GM18868 (cell line): Measurements from ENCODE around the gene PTGFR.

ENCODE experiments used
- ATAC-seq: cut with Tn5 transposase; IDR thresholded peaks from one replicate; pipeline ENCODE4 v1.9.1; 2021; ENCODE audit warnings: mild to moderate bottlenecking, moderate library complexity; ENCODE audit not compliant: unreplicated experiment

The PTGFR gene, protein sequence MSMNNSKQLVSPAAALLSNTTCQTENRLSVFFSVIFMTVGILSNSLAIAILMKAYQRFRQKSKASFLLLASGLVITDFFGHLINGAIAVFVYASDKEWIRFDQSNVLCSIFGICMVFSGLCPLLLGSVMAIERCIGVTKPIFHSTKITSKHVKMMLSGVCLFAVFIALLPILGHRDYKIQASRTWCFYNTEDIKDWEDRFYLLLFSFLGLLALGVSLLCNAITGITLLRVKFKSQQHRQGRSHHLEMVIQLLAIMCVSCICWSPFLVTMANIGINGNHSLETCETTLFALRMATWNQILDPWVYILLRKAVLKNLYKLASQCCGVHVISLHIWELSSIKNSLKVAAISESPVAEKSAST

GRCh38 chr1:78490861-78491450, at the start of gene PTGFR:
TSS of gene PTGFR (plus strand) at chr1:78490974. CDS start at chr1:78492744, 1,770 bp downstream.
- no peak for ATAC-seq

- no peak for ATAC-seq
These were observed 48.9 kb upstream of the PTGFR start for GRCh38 chr1:78441921-78442320.

DNA sequence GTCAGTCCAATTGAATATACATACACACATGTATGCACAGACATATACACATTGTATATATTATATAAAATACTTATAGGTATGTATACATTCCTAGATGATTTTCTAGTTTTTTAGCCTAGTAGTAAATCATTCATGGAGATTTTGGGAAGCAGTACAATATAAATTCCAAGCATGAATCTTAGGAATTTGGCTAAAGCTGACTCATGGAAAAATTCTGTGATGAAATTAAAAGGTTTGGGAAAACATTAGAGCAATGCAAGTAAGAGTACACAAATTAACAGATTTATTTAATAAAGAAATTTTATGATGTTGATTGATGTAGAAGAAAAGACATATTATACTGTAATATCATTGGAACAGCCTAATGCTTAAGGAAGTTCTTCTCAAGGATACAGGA, 43.7 kb upstream of the PTGFR start:
- ATAC-seq, result no peak

- no peak for ATAC-seq
These were observed 26.3 kb upstream of the PTGFR start for GRCh38 chr1:78464449-78464891.

- no peak for ATAC-seq
These were observed 25.6 kb upstream of the PTGFR start for GRCh38 chr1:78465143-78465542.

GRCh38 chr1:78468521-78468920, 22.3 kb upstream of the PTGFR start:
- no peak for ATAC-seq

DNA sequence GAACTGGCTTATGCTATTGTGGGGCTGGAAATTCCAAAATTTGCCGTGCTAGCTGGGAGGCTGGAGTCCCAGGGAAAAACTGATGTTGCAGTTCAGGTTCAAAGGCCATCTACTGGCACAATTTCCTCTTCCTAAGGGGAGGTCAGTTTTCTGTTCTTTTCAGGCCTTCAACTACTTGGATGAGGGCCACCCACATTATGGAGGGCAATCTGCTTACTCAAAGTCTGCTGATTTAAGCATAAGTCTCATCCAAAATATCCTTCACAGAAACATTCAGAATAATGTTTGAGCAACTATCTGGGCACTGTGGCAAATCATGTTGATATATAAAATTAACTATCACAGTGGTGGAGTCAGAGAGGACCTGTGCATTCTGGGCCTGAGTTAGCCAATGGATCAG, 21.2 kb upstream of the PTGFR start:
- no peak for ATAC-seq

GRCh38 chr1:78471890-78472620, 18.7 kb upstream of the PTGFR start:
- no peak for ATAC-seq

DNA sequence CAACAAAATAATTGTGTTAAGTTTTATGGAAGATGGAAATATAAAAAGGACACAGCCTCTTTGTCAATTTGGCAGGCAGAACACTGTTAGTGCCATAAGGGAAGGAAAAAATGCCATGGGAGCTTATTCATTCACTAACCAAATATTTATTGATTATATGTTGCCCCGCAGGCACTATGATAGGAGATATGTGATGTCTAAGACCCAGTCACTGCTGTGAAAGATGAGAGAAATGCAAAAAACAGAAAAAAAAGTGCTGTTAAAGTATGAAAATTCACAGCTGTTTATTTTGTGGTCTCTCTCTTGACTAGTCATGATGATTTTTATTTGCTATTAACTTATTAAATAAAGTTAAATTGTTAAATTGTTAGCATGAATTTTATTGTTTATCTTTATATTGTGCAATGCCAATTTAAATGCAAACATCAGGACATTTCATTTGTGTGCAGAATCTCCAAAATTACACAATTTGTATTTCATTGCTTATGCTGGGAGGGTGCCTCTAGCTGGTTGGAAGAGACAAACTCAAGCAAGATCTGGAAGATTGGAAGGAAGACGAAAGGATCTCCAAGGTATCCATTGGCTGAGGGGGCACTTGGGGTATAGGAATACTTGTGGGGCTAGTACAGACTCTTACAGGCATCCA, 17.8 kb upstream of the PTGFR start:
- ATAC-seq, result no peak

DNA sequence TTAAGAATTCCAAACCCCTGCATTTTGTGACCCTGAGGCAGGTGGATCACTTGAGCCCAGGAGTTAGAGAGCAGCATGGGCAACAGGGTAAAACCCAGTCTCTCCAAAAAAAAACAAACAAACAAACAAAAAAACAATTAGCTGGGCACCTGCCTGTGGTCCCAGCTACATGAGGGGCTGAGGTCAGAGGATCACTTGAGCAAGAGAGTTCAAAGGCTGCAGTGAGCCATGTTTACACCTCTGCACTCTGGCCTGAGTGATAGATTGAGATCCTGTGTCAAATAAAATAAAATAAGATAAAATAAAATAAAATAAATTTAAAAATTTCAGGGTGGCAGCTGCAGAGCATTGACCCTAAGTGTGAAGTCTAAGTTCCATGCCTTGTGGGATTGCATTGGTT, 16.7 kb upstream of the PTGFR start:
- no peak for ATAC-seq

- ATAC-seq, result no peak
These were observed 14.7 kb upstream of the PTGFR start for GRCh38 chr1:78475888-78476610.

- no peak for ATAC-seq
These were observed 6.9 kb upstream of the PTGFR start for GRCh38 chr1:78483903-78484302.

DNA sequence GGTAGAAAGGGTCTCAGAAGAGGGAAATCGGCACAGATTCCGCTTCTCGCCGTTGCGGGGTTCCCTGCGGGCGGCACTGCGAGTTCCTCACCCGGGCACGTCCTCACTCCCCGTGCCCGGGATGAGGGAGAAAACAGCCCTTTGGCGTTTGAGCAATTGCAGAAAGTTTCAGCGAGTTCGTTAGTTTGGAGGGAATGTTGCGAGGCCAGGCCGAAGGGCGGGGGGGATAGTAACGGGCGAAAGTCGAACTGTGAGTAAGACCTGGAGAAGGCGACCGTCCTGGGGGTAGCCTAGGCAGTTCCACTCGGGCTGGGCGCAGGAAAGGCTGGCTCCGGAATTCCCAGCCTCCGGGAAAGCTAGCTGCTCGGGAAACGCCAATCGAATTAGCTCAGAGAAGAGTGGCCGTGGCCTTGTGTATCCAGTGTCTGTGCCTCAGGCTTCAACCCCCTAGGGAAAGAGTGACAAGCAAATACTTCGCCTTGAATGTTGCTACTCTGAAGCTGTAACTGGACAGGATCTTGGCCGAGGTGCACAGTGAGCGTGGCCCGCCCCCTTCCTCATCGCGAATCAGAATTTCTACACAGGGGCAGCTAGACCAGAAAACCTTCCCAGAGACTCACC, 787 bp downstream of the PTGFR start:
- ATAC-seq, result no peak

DNA sequence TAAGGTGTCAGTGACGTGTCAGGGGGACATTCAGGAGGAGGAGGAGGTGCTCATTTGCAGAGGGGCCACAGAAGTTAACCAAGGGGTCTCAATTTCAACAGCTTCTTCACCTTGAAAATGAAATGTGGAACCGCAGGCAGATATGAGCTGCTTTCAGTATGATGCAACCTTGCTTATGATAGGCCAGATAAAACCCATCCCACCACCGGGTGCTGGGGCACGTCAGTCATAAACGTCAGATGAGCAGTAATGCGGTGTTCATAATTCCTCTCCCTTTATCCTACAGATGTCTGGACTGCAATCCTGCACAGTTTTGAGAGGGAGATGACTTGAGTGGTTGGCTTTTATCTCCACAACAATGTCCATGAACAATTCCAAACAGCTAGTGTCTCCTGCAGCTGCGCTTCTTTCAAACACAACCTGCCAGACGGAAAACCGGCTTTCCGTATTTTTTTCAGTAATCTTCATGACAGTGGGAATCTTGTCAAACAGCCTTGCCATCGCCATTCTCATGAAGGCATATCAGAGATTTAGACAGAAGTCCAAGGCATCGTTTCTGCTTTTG, 1.7 kb downstream of the PTGFR start:
- ATAC-seq, result no peak

DNA sequence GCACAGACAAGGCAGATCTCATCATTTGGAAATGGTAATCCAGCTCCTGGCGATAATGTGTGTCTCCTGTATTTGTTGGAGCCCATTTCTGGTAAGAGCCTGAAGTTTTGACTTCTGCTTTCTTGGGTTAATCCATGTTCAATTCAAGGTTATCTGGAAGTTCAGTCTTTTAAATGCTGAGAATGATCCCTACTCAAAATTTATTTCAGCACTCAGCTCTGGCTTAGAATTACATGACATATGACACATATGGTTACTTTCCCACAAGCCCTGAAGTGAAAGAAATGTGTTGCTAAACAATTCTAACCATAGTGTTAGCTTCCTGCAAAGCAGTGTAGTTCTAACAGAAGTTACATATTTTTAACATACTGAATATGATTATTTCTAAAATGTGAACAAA, 2.7 kb downstream of the PTGFR start:
- ATAC-seq, result no peak

- ATAC-seq, result no peak
These were observed 6.4 kb downstream of the PTGFR start for GRCh38 chr1:78497201-78497600.

DNA sequence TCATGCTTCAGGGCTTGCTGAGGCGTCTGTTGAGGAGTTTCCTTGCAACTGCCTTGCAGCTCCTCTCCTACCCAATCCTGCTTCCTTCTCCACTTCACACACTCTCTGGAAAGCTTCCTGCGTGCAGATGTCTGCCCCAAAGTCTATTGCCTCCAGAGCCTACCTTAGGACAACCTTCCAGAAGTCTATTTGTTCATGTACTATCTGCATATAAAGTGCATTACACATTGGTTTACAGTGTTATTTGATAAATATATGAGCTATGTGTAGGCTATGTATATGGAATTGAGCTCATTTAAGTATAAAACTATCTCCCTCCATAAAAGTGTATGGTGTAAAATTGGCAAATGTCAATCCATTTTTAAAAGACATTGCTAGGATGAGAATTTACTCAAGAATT, 9.8 kb downstream of the PTGFR start:
- no peak for ATAC-seq

GRCh38 chr1:78501203-78501602, 10.4 kb downstream of the PTGFR start:
- ATAC-seq, result no peak

- ATAC-seq, result no peak
These were observed 20.6 kb downstream of the PTGFR start for GRCh38 chr1:78511334-78511733.

GRCh38 chr1:78516716-78517115, 25.9 kb downstream of the PTGFR start:
- no peak for ATAC-seq
